CD4-positive, alpha-beta T cell treated with Interleukin-4 for 4 hours (primary cell): ENCODE measurements around the gene MOBP.

Experiments used
- DNase-seq: peaks from one replicate; pipeline ENCODE4 v3.0.0-alpha.2; 2020

Gene MOBP

GRCh38 chr3:39501059-39501458, 33.6 kb downstream of the MOBP start:
- DNase-seq, result no peak

- DNase-seq, result no peak
These were observed 34.7 kb downstream of the MOBP start for GRCh38 chr3:39501968-39502837.

GRCh38 chr3:39502838-39503145, 35.3 kb downstream of the MOBP start:
- DNase-seq, result no peak

GRCh38 chr3:39505866-39506742, 38.6 kb downstream of the MOBP start:
- no peak for DNase-seq

GRCh38 chr3:39506863-39507262, 39.4 kb downstream of the MOBP start:
- no peak for DNase-seq

- no peak for DNase-seq
These were observed 46.4 kb downstream of the MOBP start for GRCh38 chr3:39513791-39514369.

GRCh38 chr3:39515681-39516441, 48.4 kb downstream of the MOBP start:
- DNase-seq, result no peak

GRCh38 chr3:39519103-39519502, 51.6 kb downstream of the MOBP start:
- DNase-seq, result no peak

GRCh38 chr3:39519554-39520288, 52.2 kb downstream of the MOBP start:
- DNase-seq, result no peak

- no peak for DNase-seq
These were observed 54.0 kb downstream of the MOBP start for GRCh38 chr3:39521456-39521855.

GRCh38 chr3:39524107-39524506, 56.6 kb downstream of the MOBP start:
- no peak for DNase-seq

GRCh38 chr3:39528844-39529243, 61.4 kb downstream of the MOBP start:
- no peak for DNase-seq

- DNase-seq, result no peak
These were observed 62.1 kb downstream of the MOBP start for GRCh38 chr3:39529577-39529976.

- DNase-seq, result no peak
These were observed 63.6 kb downstream of the MOBP start for GRCh38 chr3:39531066-39531465.

GRCh38 chr3:39531665-39532064, 64.2 kb downstream of the MOBP start:
- DNase-seq, result no peak

GRCh38 chr3:39532777-39533176, 65.3 kb downstream of the MOBP start:
- DNase-seq, result no peak

GRCh38 chr3:39533226-39533625, 65.7 kb downstream of the MOBP start:
- DNase-seq, result no peak

GRCh38 chr3:39540162-39540921, 72.9 kb downstream of the MOBP start:
- no peak for DNase-seq

- DNase-seq, result no peak
These were observed 74.0 kb downstream of the MOBP start for GRCh38 chr3:39541442-39541841.

GRCh38 chr3:39541917-39542329, 74.4 kb downstream of the MOBP start:
- DNase-seq, result no peak

- DNase-seq, result no peak
These were observed 75.1 kb downstream of the MOBP start for GRCh38 chr3:39542588-39542988.
